Transverse colon (tissue), 4 donors: ENCODE data around the gene RAB40C. TPM values are rescaled to one million over a fixed set of nuclear protein-coding genes. Genes with fewer than 3 reads are reported as not detected.

Experiments used
- DNase-seq: peaks from one replicate; pipeline ENCODE4 v3.0.0-alpha.2; 2019
- H3K27ac ChIP-seq, 4 donors: fragments of 200-600 bp; sonication (generic); 2 replicates each; pipeline ENCODE4 v1.5.1; 2016 to 2018; ENCODE audit warnings: inconsistent platforms in 4 of 4
- H3K27me3 ChIP-seq: fragments of 200-600 bp; sonication (generic); 2 replicates; pipeline ENCODE4 v1.5.1; 2017; ENCODE audit warnings: inconsistent platforms
- H3K36me3 ChIP-seq, 4 donors: fragments of 200-600 bp; sonication (generic); 2 replicates each; pipeline ENCODE4 v1.5.1; 2017 to 2019; ENCODE audit warnings: inconsistent platforms in 4 of 4
- H3K4me1 ChIP-seq, 4 donors: fragments of 200-600 bp; sonication (generic); 2 replicates each; pipeline ENCODE4 v1.5.1; 2017 to 2020; ENCODE audit warnings: inconsistent platforms in 4 of 4
- H3K4me3 ChIP-seq, 4 donors: fragments of 200-600 bp; sonication (generic); 1 replicate in 1 of 4; 2 replicates in 3 of 4; pipeline versions ENCODE4 v1.5.1 to v1.6.1; 2017 to 2019; ENCODE audit warnings: inconsistent platforms in 4 of 4
- H3K9me3 ChIP-seq, 2 donors: fragments of 200-600 bp; sonication (generic); 2 replicates each; pipeline ENCODE4 v1.5.1; 2017 to 2019; ENCODE audit warnings: inconsistent platforms in 2 of 2
- EP300 ChIP-seq: sonication (generic); formaldehyde crosslinking; IDR thresholded peaks from one replicate; pipeline ENCODE4 v1.6.1; 2017; ENCODE audit warnings: antibody characterized with exemption, low read depth
- POLR2A ChIP-seq: fragments of 450-650 bp; IDR thresholded peaks from one replicate; pipeline ENCODE4 v1.6.1; 2016; ENCODE audit warnings: antibody characterized with exemption, mild to moderate bottlenecking, moderate library complexity
- POLR2AphosphoS5 ChIP-seq, 3 donors: sonication (generic); formaldehyde crosslinking; IDR thresholded peaks; one replicate each; pipeline ENCODE4 v1.6.1; 2016; ENCODE audit warnings: antibody characterized with exemption in 3 of 3
- WGBS, 2 donors: methylation state at CpG; one replicate each; pipeline ENCODE4 v1.1.5; 2018; ENCODE audit warnings: low coverage in 1 of 2; 5-methylcytosine and 5-hydroxymethylcytosine counted together
- in situ Hi-C, 4 donors: fragments of 200-750 bp; cut with MboI; loops; one replicate each; pipeline versions ENCODE4 v1.15.0 to v1.15.1; 2017; ENCODE audit warnings: low sequenced_read_pairs in 3 of 4, low pct_ligation_motif_present in 1 of 4, low pct_unique_long_range_greater_than_20kb in 1 of 4
- intact Hi-C: fragments of 100-400 bp; cut with DNase I; formaldehyde crosslinking; loops from one replicate; pipeline ENCODE4 v1.15.1; 2023; ENCODE audit warnings: low total_unique reads
- total RNA-seq, 4 donors: library from RNA; depleted of rRNA; stranded (reverse); fragments of >200 nt; gene quantifications; one replicate each; pipeline ENCODE4 v1.1.0, GENCODE V29; 2016
- TF ChIP-seq, protein P1 (sequence below), 5 experiments: fragments of 200-600 bp in 3 of 5; fragments of 450-650 bp in 2 of 5; sonication (generic) in 3 of 5; IDR thresholded peaks; 1 replicate in 2 of 5; 2 replicates in 3 of 5; pipeline ENCODE4 v1.5.1; 2016 to 2017; ENCODE audit warnings: antibody characterized with exemption in 5 of 5, inconsistent platforms in 3 of 5, mild to moderate bottlenecking in 2 of 5, moderate library complexity in 1 of 5

The RAB40C gene
- total RNA-seq, 4 donors from 2014 or later, result 54.8 to 111 (median 83.5) TPM

DNA sequence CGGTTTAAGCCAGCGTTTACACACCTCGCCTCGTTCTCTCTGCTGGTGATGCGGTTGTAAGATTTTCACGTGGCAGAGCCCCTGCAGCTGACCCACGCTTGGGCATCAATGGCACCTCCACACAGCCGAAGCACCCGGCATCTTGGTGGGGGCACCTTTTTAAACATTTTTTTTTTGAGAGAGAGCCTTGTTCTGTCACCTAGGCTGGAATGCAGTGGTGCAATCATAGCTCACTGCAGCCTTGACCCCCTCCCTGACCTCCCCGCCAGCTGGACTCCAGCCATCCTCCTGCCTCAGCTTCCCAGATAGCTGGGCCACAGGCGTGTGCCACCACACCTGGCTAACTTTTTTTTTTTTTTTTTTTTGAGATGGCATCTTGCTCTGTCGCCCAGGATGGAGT, 64.2 kb downstream of the RAB40C start:
- no peaks in the 10 kb centered on the region for H3K9me3 ChIP-seq
- H3K36me3 ChIP-seq, result no peaks in the 10 kb centered on the region
- in situ Hi-C loops, result no loop called here
- H3K27me3 ChIP-seq, result no peaks in the 10 kb centered on the region
- H3K27ac ChIP-seq, result no peak overlapping the region
- peaks cover 8 to 14% (median 12%) of the 10 kb centered on the region in 4 donors for H3K4me1 ChIP-seq
- DNase-seq, result no peak
- TF ChIP-seq, protein P1, sequence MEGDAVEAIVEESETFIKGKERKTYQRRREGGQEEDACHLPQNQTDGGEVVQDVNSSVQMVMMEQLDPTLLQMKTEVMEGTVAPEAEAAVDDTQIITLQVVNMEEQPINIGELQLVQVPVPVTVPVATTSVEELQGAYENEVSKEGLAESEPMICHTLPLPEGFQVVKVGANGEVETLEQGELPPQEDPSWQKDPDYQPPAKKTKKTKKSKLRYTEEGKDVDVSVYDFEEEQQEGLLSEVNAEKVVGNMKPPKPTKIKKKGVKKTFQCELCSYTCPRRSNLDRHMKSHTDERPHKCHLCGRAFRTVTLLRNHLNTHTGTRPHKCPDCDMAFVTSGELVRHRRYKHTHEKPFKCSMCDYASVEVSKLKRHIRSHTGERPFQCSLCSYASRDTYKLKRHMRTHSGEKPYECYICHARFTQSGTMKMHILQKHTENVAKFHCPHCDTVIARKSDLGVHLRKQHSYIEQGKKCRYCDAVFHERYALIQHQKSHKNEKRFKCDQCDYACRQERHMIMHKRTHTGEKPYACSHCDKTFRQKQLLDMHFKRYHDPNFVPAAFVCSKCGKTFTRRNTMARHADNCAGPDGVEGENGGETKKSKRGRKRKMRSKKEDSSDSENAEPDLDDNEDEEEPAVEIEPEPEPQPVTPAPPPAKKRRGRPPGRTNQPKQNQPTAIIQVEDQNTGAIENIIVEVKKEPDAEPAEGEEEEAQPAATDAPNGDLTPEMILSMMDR (IDR thresholded peaks at IDR 0.05), result no peak
- TF ChIP-seq POLR2A (no peak), POLR2AphosphoS5 (IDR thresholded peaks at IDR 0.05) (no peak), EP300 (no peak)
- no peak overlapping the region for H3K4me3 ChIP-seq
- intact Hi-C loops, result no loop called here
- WGBS, 2 donors, result 96% methylated on average over 12 of the region's 12 CpGs; no CpG with 5 or more reads in 1 of the 2 donors

DNA sequence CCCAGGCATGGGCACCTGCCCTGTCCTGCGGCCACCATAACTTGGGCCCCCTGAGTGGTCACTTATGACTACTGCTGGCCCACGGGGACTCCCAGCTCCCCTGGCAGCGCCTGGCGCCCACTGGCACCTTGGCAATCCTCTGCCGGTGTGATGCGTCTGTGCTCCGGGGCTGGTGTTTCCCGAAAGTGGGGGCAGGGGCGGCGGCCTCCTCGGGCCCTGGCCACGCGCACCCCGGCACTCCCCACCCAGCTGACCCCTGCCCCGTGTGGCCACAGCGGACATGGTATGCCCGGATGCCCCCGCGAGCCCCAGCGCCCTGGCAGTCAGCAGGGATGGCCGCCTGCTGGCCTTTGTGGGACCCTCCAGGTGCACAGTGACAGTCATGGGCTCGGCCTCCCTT, 67.6 kb downstream of the RAB40C start:
- Histone ChIP-seq H3K27me3 (no peaks in the 10 kb centered on the region), H3K36me3 (no peaks in the 10 kb centered on the region), H3K9me3 (no peaks in the 10 kb centered on the region), H3K4me3 (no peak overlapping the region), H3K27ac (no peak overlapping the region), H3K4me1 (peaks cover 10 to 16% (median 14%) of the 10 kb centered on the region in 4 donors)
- 100% methylated on average over 11 of the region's 22 CpGs; no CpG with 5 or more reads in 1 of the 2 donors for WGBS, 2 donors
- DNase-seq, result no peak
- in situ Hi-C loops (no loop called here), intact Hi-C loops (no loop called here)
- TF ChIP-seq POLR2A, result no peak
- no peak for TF ChIP-seq POLR2AphosphoS5 (IDR thresholded peaks at IDR 0.05)
- no peak for TF ChIP-seq EP300
- TF ChIP-seq, protein P1 (IDR thresholded peaks at IDR 0.05), result no peak

DNA sequence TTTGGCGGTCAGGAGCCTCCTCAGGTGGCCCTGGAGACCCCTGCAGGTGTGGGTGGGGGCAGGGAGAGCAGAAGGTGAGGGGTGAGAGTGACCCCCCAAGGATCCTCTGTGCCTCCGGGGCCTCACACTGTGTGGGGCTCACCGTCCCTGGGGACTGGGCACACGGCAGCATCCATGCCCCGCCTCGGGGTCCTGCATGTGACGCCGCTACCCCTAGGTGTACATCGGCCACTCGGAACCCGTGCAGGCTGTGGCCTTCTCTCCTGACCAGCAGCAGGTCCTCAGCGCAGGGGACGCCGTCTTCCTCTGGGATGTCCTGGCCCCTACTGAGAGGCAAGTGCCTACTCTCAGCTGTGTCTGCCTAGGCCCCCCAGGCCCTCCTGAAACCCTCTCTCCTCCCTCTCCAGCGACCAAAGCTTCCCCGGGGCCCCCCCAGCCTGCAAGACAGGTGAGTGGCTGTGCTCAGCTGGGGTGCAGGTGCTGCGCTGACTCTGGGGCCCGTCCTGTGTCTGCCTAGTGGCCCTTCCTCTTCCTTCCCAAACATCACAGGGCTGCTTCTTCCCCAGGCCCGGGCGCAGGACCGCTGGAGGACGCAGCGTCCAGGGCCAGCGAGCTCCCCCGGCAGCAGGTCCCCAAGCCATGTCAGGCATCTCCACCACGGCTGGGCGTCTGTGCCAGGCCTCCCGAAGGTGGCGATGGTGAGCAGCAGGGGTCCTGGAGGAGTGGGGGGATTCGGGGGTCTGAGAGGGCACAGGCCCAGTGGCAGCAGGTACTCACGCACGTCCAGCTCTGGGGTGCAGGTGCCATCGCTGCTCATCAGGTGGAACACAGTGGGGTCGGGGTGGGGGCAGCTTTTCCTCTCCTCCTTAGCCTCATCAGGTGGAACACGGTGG, 69.1 kb downstream of the RAB40C start:
- Histone ChIP-seq H3K9me3 (no peaks in the 10 kb centered on the region), H3K36me3 (no peaks in the 10 kb centered on the region), H3K4me1 (peaks cover 10 to 16% (median 14%) of the 10 kb centered on the region in 4 donors), H3K4me3 (no peak overlapping the region), H3K27me3 (no peaks in the 10 kb centered on the region), H3K27ac (no peak overlapping the region)
- TF ChIP-seq POLR2AphosphoS5 (IDR thresholded peaks at IDR 0.05), result no peak
- in situ Hi-C loops, result no loop called here
- intact Hi-C loops, result no loop called here
- 93% methylated on average over 23 of the region's 35 CpGs; no CpG with 5 or more reads in 1 of the 2 donors for whole genome bisulfite sequencing, 2 donors
- DNase-seq, result no peak

DNA sequence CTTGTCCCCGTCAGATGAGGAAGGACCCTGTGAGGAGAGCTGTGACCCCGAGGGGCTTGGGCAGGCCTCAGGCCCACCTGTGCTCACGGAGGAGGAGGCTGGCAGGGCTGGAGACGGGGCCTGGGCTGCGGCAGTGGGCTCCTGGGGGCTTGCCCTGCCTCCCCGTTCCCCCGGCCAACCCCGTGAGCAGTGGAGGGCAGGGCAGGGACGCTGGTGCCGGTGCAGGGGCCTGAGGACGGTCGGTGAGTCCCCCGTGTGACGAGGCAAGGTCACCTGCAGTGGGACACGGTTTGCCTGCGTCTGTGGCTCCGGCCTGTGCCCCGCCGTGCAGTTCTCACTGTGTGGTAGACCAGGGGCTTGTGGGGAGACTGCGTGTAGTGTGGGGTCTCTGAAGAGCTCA, 69.8 kb downstream of the RAB40C start:
- in situ Hi-C loops, result no loop called here
- Histone ChIP-seq H3K27ac (peak overlapping the region in 1 of 4 donors; percentile 73), H3K4me1 (peaks cover 10 to 16% (median 14%) of the 10 kb centered on the region in 4 donors), H3K4me3 (no peak overlapping the region), H3K9me3 (no peaks in the 10 kb centered on the region), H3K27me3 (no peaks in the 10 kb centered on the region), H3K36me3 (no peaks in the 10 kb centered on the region)
- TF ChIP-seq, protein P1 (IDR thresholded peaks at IDR 0.05), result no peak
- no peak for TF ChIP-seq EP300
- WGBS, 2 donors, result 84% methylated on average over 20 of the region's 20 CpGs; no CpG with 5 or more reads in 1 of the 2 donors
- DNase-seq, result no peak
- intact Hi-C loops, result loop anchor here (5.0 kb wide), 1 partner anchor 82 kb away; no protein-coding TSS in a partner anchor
